ENCODE results near the gene GRID2.

The GRID2 gene

DNA sequence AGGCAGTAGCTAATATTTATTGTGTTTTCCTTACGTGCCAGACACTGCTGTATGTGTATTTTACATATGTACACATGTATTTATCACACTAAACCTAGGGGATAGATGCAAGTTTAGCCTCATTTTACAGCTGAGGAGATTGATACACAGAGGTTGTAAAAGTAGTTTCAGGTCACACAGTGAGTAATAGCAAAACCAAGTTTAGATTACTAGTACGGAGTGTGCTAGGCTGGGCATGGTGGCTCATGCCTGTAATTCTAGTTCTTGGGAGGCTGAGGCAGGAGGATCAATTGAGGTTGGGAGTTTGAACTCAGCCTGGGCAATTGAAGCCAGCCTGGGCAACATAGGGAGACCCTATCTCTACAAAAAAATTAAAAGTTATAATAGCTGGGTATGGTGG lies 823.7 kb downstream of the GRID2 start:
- no peak for DNase-seq

DNA sequence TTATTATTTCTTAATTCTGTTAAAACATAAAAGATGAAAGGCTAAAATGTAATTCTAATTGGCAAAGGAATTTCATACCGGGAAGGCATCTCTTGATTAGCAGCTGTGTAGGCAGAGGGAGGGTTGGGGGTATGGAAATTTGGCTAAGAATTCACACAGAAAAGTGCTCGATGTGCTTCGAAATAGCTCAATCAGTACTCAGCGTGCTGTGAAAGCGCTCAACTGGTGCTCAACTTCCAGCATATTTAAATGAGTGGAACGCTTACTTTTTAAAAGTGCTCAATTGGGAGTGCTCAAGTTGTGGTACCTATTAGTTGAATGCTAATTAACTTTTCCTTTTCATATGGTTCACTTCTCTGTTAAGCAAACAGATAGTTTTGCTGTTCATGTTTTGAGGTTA lies 828.9 kb downstream of the GRID2 start:
- no peak for DNase-seq

DNA sequence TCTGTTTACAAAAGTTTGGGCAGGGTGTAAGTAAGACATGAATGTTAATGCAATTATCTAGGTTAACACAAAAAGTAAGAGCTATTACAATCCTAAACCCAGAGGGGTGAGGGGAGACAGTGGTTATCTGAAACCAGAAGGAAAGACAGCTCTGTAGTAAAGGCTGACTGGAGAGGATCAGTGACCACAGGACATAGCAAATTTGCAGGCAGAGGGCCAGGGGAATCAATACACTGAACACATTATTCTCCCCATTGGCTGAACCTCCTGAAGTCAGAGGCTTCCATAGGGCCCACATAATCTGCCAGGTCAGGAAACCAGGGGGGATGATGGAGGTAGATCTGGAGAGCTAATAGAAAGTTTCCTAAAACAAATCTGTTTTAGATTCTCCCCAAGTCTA lies 835.4 kb downstream of the GRID2 start:
- no peak for DNase-seq

DNA sequence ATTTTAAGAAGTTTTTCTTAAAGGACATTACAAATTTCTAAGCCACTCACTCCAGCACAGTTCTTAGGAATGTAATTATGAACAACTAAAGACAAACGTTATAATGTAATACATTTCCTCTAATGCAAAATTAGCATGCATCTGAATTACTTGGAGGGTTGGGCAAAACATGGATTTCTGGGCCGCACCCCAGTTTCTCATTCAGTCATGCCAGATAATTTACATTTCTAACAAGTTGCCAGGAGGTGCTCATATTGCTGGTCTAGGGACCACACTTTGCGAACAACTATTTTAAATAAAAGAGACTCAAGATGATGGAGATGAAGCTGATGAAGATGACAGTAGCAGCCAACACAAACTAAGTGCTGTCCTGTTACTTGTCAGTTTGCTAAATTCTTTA lies 840.1 kb downstream of the GRID2 start:
- no peak for DNase-seq

DNA sequence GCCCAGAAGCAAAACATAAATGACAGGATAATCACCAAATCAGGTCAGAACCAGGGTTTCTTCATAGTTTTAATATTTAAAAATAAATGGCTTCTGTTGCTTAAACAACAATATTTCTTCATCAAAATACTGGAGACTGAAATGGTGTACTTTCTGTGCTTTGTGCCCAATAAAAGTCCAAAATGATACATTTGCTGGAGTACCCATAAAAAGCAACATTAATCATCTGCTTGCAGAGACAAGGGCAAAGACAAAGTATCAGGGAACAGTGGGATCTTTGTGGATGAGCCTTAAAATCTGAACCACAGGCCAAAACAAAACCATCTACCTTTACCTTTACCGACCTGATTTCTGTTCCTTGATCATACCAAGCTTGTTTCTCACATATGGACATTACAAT lies 840.9 kb downstream of the GRID2 start:
- DNase-seq = no peak

DNA sequence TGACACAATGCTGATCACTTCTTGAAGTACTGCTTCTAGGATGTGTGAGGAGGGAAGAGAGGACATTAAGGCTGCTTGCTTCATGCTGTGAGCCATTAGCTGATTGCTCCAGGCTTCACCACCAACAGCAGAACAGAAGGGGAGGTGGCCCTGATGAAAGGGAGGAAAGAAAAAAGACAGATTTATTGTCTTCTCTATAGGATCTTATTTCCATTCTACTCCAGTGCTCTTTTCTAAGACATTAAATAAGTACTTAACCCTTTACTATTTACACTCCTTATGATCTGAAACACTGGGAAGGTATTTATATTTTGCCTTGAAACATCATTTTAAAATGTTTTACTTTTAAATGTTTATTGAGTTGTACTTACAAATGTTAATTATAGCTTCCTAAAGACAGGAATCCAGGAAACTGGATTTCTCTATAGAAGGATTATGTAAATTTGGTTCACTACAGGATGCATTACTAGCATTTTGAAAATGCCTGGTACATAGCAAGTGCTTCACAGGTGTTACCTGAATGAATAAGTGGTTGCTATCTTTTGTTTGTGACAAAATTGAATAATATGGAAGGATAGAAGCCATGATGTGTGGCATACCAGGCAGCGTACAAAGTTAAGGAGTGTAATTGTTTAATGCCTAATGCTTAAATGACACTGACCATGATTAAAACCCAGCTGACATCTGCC lies 843.9 kb downstream of the GRID2 start:
- no peak for DNase-seq

DNA sequence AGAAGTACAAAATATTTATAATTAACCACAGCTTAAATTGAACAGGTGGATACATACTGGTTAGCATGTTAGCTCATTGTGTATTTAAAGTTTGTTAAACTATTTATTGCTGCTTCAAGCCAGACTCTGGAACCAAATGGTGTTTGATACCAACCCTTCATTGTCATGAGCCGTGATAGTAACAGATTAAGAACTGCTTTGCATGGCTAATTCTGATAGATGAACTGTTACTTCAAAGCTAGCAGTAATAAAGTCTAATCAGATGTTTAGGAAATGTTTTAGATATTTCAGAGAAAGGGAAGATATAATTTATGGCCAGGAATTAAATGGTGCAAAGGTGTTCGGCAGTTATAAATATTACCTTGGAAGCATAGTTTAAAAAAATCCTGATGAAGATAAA lies 848.7 kb downstream of the GRID2 start:
- DNase-seq = no peak

DNA sequence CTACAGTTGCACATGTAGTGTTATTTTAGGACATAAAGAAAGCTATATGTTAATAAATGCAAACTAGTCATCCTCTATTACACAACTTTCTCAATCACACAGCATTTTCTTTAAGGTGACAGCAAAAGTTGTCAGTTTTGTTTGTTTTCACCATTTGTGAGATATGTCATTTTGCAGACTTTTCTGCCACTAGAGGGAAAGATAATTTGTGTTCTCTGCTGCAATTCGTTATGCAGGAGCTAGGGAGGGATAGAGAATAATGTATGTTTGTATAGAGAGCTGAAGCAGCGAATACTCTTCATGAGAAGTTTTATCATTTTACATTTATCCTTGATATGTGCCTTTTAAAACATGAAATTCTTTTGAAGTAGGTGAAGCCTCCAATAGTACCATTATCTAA lies 854.2 kb downstream of the GRID2 start:
- peak in 1 of 2 experiments; percentile 7 for DNase-seq

DNA sequence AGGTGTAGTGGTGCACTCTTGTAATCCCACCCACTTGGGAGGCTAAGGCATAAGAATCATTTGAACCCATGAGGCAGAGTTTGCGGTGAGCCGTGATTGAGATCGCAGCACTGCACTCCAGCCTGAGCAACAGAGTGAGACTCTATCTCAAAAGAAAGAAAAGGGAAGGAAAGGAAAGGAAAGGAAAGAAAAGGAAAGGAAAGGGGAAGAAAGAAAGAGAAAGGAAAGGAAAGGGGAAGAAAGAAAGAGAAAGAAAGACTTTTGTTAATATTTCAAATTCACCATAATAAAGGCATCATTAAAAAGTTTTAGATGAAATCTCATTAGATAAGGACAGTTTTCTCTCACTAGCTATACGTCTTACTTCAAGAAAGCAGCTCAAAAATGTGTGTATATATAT lies 864.3 kb downstream of the GRID2 start:
- DNase-seq = no peak

DNA sequence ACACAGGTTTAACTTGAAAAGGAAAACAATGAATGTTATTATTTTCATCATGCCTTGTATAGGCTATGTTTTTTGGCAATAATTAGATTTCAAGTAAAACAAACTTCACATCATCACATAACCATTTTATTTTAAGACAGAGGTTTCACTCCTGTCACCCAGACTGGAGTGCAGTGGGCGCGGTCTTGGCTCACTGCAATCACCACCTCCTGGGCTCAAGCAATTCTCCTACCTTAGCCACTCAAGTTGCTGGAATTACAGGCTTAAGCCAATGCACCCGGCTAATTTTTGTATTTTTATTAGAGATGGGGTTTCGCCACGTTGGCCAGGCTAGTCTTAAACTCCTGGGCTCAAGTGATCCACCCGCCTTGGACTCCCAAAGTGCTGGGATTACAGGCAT lies 866.2 kb downstream of the GRID2 start:
- DNase-seq = no peak

DNA sequence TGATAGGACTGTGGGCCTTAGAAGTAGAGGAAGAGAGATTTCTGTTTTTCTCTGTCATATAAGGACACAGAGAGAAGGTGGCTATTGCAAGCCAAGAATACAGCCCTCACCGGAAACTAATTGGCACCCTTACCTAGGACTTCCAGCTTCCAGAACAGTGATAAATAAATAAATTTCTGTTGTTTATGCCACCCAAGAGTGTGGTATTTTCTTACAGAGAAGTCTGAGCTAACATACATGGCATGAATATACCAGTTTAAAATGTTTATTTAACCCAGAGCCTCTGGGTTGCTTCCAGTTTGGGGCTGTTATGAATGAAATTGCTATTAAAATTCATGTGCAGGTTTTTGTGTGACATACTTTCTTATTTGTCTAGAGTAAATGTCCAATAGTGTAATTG lies 870.8 kb downstream of the GRID2 start:
- no peak for DNase-seq

DNA sequence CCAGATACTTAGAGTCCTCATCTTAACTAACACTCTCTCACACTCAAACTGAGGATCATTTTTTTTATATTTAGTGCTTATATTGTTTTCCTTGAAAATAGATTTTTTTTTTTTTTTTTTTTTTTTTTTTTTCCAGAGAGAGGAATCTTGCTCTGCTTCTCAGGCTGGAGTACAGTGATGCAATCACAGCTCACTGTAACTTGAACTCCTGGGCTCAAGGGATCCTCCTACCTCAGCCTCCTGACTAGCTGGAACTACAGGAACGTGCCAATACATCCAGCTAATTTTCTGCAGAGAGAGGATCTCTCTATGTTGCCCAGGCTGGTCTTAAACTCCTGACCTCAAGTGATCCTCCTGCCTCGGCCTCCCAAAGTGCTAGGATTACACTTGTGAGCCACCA lies 874.5 kb downstream of the GRID2 start:
- DNase-seq = no peak

DNA sequence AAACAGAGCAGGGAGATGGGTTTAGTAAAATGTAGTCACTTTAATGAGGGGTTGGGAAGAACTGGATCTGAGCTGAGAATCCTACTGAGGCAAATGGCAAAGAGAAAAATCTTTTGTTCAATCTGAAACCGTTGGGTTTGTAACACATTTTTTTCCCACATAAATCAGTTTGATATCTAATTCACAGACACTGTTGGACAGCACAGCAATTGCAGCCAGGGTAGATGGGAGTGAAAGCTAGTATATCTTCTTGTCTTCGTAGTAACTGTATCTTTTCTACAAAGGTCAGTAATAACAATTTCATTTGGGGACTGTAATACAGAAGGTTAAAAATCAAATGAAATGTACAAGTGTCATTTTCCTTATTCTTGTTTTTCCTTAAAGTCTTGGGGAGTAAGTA lies 875.3 kb downstream of the GRID2 start:
- no peak for DNase-seq

DNA sequence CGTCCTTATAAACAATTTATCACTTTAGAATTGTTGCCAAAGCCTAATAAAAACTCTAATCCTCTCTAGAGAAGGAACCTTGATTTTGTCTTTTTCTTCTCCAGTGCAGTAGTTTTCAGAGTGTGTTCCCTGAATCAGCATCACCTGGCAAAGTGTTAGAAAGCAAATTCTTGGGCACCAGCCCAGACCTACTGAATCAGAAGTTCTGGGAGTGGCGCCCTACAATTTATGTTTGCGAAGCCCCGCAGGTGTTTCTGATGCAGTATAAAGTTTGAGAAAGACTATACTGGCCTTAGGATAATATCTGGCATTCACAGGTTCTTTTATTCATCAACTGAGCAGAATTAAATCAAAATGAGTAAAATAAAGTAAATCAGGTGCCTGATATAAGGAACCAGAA lies 879.0 kb downstream of the GRID2 start:
- no peak for DNase-seq

DNA sequence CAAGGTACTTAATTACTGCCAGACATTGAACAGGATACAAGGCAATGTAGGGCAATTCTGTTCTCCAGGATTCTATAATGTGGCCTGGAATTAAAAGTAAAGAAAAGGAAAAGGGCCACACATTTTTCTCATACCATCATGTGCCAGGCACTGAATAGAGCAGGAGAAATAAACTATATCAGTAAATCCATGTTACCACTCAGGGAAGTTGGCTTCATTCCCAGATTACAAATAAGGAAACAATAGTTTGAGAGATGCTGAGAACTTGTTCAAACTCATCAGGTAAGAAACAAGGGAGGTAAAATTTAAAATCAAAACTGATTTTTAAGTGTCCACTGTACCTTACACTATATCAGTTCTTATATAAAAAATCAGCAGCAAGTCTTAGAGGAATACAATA lies 879.8 kb downstream of the GRID2 start:
- no peak for DNase-seq

DNA sequence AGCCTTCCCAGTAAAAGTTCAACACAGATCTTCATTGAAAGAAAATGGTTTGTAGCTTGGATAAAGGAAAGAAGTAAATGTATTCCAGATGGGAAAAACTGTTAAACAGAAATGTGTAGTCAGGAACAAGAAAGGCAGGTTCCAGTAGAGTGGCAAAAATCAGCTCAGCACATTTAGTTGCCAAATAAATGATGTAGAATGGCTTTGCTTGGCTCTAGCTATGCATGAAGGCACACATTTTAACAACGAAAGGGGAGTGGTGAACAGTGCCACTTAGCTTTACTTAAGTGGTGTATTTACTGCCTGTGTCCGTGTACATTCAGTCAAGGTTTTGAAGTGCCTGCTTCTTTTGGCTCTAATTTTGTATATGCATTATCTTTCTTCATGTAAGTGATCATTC lies 880.3 kb downstream of the GRID2 start:
- DNase-seq = no peak

DNA sequence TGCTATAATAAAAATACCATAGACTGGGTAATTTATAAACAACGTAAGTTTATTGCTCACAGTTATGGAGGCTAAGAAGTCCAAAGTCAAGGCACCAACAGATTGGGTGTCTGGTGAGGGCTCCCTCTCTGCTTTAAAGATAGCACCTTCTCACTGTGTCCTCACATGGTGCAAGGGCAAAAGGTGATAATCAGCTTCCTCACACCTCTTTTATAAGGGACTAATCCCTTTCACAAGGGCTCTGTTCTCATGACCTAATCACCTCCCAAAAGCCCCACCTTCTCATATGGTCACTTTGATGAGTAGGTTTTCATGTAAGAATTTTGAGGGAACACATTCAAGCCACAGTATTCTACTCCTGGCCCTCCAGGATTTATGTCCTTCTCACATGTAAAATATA lies 883.1 kb downstream of the GRID2 start:
- no peak for DNase-seq

DNA sequence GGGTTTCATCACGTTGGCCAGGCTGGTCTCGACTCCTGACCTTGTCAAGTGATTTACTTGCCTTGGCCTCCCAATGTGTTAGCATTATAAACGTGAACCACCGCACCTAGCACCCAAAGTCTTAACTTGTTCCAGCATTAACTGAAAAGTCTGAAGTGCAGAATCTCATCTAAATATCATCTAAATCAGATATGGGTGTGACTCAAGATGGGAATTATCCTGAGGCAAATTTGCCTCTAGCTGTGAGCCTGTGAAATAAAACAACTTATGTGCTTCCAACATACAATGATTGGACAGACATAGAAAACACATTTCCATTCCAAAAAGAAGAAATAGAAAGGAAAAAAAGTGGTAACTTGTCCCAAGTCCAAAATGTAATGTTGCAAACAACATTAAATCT lies 883.7 kb downstream of the GRID2 start:
- no peak for DNase-seq

DNA sequence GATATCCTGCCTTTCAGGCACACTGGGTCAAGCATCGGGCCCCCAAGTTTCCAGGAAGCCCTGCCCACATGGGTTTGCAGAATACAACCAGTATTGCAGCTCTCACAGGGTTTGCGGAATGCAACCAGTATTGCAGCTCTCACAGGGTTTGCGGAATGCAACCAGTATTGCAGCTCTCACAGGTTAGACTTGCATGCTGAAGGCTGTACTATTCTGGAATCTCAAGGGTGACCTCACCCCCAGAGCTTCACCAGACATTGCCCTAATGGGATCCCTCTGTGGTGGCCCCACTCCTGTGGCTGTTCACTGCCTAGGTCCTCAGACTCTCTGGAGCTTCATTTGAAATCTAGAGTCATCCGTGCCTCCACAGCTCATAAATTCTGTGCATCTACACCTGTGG lies 884.1 kb downstream of the GRID2 start:
- DNase-seq = no peak

DNA sequence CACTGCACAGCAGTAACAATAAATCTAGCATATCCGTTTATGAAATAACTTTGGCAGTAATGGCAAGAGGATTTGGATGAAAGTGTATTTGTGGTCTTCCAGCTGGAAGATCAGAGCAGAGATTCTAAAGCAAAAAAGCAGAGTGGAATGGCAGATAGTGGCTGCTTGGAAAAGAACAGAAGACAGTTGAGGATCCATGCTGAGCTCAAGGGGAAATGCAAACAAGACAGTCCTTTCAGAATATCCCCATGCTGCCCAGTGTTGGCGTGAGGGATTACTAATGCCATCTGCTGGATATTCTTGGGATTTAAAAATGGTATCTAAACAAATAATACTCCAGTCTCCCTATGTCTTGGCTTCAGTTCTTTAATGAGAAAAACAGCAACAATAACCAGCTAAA lies 895.7 kb downstream of the GRID2 start:
- DNase-seq = peak; percentile 61 to 80

DNA sequence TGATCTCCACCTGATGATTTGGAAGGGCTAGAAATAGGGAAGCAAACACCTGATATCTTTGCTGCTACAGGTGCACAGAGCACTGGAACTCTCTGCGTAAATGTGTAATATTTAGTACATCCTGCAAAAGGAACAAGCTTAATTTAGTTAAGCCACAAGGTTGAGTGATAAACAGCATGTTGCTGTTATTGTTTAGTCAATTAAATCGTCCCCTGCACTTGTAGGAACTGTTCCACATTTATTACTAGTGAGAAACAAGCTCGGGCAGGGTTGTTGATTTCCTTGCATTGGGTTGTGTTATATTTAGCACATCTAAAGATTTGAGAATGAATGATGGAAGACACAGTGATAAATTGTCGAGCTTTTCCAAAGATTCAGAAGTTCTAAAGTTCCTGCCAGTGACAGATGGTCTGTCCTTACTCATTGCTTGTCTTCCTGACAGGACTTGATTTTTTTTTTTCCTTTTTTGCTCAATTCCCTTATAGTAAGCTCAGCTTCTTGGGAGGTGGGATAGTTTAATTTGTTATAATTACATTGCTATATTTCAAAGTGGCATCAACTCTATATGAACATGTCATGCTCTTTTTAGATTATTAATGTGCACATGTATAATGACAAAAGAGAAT lies 897.8 kb downstream of the GRID2 start:
- DNase-seq = no peak

DNA sequence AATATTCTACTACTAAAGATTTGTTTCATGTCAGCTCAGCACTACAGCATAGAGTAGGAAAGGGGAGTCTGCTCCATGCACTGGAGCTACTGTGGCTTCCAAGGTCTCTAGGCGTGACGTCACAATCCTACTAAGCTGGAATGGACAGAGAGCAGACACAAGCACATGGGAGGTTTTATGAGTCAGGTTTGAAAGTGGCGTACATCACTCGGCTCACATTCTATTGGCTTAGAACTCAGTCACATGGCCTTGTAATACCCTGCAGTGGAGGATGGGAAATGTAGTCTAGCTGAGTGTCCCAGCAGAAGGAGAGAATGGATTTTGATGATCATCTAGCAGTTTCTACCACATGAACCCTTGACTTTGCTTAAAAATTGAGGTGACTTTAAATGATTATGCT lies 899.9 kb downstream of the GRID2 start:
- peak in 1 of 2 experiments; percentile 9 for DNase-seq

DNA sequence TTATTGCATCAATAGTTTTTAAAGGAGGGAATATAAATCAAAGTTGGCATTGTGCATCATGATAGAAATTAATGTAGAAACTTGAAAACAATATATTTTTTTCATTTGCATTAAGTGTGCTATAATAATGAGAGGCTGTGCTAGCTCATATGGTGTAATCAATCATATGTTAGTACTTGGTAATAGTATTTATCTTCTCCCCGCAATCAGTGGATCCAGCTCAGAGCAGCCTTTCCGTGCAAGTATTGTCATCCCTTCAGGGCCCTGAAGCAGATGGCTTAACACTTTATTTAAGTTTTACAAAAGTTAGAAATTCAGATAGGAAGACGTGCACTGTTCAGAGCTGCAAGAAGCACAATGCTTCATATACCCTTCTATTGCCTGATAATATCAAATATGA lies 908.5 kb downstream of the GRID2 start:
- DNase-seq = no peak

DNA sequence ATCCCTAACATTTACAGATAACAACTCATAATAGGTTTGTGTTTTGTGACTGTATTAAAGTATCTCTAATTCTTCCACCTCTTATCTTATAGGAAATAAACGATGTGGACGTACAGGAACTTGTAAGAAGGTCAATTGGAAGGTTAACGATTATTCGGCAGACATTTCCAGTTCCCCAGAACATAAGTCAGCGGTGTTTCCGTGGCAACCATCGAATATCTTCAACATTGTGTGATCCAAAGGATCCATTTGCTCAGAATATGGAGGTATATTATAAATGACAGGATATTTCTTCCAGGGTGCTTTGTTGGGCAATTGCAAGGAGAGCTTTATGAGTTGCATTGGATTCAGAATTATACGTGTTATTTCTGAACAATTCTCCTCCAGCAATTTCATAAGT lies 912.9 kb downstream of the GRID2 start:
- no peak for DNase-seq

DNA sequence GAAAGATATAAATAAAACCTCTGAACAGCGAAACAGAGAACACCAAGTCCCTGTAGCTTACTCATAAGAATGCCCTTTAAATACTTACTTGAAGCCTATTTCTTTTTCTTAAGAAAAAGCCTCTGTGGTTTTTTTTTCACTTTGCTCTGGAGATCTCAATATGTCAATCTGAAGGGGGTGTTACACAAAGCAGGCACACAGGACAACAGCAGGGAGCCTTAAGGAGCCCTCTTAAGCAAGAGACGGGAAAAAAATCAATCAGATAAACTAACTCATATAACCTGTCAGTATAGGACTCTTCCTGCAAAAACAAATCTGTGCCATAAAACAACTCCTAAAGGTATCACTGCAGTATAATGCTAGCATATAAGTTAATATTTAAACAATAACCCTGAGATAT lies 913.7 kb downstream of the GRID2 start:
- DNase-seq = no peak

Measured in Kasumi-1 (cell line).